GM12875 (cell line): ENCODE data around the gene ZNRF3.
"Not testable (repeated sequence)": the region's sequence is repeated elsewhere in the genome, so short reads cannot be mapped to it uniquely, and the experiment has no call there.

Experiments used
- H3K4me3 ChIP-seq: one replicate; pipeline ENCODE4 v1.5.1; 2011; ENCODE audit warnings: low read depth, low read length, control low read depth
- TF ChIP-seq, protein P1 (sequence below): IDR thresholded peaks from 2 replicates; pipeline ENCODE4 v1.5.1; 2011; ENCODE audit warnings: low read depth, mild to moderate bottlenecking, control low read depth, inconsistent platforms, low read length, moderate library complexity, borderline replicate concordance; ENCODE audit not compliant: insufficient read depth

ZNRF3 gene

DNA sequence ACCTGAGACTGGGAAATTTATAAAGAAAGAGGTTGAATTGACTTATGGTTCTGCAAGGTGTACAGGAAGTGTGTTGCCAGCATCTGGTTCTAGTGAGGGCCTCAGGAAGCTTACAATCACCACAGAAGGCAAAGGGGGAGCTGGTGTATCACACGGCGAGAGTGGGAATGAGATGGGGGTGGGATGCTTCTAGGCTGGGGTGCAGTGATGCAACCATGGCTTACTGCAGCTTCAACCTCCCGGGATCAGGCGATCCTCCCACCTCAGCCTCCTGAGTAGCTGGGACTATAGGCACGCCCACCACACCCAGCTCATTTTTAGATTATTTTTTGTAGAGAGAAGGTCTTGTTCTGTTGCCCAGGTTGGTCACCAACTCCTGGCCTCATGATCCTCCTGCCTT, 117.3 kb downstream of the ZNRF3 start:
- TF ChIP-seq, protein P1, sequence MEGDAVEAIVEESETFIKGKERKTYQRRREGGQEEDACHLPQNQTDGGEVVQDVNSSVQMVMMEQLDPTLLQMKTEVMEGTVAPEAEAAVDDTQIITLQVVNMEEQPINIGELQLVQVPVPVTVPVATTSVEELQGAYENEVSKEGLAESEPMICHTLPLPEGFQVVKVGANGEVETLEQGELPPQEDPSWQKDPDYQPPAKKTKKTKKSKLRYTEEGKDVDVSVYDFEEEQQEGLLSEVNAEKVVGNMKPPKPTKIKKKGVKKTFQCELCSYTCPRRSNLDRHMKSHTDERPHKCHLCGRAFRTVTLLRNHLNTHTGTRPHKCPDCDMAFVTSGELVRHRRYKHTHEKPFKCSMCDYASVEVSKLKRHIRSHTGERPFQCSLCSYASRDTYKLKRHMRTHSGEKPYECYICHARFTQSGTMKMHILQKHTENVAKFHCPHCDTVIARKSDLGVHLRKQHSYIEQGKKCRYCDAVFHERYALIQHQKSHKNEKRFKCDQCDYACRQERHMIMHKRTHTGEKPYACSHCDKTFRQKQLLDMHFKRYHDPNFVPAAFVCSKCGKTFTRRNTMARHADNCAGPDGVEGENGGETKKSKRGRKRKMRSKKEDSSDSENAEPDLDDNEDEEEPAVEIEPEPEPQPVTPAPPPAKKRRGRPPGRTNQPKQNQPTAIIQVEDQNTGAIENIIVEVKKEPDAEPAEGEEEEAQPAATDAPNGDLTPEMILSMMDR, result no peak
- H3K4me3 ChIP-seq, result no peak overlapping the region

DNA sequence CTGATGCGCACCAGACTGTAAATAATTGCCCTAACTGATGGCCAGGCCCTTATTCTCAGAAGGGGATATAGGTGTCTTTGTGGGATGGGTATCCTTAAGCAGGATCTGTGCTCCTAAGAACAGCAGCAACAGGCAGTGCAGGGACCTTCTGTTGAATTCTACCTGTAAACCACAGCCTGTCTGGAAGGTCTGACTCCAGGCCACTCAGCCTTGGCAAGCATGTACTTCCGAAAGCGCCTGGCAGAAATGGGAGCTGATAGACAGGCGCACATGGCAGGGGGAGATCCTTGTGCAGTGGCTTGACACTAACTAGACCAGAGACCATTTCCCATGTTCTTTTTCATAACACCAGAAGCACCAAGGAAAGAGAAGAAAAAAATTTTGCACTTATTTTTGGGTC, 119.2 kb downstream of the ZNRF3 start:
- no peak overlapping the region for H3K4me3 ChIP-seq
- TF ChIP-seq, protein P1, result no peak

DNA sequence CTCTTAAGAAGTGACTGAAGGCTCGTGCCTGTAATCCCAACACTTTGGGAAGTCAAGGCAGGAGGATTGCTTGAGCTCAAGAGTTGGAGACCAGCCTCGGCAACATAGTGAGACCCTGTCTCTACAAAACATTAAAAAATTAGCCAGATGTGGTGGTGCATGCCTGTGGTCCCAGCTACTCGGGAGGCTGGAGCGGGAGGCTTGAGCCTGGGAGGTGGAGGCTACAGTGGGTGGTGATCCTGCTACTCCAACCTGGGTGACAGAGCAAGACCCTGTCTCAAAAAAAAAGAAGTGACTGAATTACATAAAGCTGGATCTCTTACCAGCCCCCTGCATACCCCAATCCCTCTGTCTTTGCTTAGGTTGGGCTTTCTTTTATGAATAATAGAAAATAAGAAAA, 120.2 kb downstream of the ZNRF3 start:
- TF ChIP-seq, protein P1, result no peak
- no peak overlapping the region for H3K4me3 ChIP-seq

DNA sequence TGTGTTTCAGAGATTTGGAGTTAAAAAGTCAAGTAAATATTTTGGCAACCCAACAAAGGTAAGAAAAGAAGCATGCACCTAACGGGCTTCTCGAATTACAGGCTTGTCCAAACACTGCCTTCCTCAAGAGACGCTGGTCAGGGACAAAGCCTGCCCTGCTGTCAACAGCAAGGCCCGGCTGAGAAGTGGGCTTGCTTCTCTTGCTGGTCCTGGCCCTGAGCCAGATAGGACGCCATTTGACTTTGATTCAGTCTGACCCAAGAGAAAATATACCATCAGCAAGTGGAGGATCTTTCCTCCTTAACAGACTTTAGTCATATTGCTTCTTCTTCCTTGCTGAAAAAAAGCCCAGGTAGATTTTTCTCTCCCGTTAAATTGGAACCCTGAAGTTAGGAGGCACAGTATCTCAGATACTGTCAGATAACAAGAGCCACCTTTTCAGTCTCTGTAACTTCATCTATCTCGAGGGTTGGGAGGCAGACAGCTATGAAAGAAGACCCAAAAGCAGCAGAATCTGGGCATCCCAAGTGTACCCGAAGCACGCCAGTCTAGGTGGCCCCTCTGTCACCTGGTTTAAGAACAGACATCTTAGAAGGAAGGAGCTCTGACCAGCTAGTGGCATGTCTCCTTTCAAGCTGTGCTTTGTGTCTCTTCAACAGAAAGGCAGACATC, 120.7 kb downstream of the ZNRF3 start:
- H3K4me3 ChIP-seq, result no peak overlapping the region
- TF ChIP-seq, protein P1, result no peak

DNA sequence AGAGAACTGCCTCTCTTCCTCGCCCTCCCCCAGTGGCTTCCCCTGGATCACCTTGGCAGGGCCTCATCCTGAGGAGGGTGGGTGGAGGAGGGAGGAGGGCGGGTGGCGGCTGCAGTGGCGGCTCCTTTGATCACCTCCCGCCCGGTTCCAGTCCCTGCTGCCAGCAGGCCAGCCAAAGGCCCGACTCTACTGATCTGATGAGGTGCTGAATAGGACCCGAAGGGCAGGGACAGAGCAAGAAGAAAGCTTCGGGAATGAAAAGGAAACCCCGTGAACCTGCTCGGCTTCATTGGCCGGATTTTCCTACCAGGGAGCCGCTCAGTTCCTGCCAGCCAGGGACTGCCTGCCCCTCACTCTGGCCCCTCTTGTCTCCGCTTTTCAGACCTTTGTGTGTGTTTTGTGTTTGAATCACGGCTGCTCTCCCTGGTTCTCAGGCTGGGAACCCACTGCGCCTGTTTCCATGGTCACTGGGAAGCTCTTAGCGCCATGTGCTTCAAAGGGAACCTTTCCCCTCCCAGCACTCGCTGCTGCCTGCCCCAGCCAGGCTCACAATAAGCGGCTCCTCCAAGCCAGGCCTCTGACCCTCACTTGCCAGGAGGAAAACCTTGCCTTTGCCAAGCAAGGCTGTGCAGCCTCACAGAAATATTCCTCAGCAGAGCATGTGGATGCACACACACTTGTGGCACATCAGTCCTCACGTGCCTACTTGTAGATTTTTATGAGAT, 121.4 kb downstream of the ZNRF3 start:
- H3K4me3 ChIP-seq, result no peak overlapping the region
- TF ChIP-seq, protein P1, result no peak

DNA sequence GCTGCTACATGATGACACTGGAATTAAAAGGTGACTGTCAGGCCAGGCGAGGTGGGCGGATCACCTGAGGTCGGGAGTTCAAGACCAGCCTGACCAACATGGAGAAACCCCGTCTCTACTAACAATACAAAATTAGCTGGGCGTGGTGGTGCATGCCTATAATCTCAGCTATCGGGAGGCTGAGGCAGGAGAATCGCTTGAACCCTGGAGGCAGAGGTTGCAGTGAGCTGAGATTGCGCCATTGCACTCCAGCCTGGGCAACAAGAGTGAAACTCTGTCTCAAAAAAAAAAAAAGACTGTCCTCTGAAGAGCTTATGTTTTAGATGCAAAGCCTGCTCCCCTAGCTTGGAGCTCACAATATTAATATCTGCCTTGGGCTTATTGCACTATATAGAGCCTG, 122.4 kb downstream of the ZNRF3 start:
- H3K4me3 ChIP-seq, result not testable (repeated sequence)

DNA sequence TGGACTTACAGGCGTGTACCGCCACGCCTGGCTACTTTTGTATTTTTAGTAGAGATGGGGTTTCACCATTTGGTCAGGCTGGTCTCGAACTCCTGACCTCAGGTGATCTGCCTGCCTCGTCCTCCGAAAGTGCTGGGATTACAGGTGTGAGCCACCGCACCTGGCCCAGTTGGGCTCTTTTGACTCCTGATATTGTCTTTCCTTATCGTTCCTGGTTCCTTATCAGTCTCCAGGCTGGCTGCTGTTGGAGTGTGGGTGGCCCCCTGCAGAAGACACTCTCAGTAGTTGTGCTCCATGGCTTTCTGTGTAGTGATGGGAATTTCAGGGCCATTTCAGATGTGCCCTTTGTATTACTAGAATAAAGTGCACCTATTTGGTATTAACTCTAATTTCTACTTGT, 123.0 kb downstream of the ZNRF3 start:
- no peak overlapping the region for H3K4me3 ChIP-seq
- TF ChIP-seq, protein P1, result no peak

DNA sequence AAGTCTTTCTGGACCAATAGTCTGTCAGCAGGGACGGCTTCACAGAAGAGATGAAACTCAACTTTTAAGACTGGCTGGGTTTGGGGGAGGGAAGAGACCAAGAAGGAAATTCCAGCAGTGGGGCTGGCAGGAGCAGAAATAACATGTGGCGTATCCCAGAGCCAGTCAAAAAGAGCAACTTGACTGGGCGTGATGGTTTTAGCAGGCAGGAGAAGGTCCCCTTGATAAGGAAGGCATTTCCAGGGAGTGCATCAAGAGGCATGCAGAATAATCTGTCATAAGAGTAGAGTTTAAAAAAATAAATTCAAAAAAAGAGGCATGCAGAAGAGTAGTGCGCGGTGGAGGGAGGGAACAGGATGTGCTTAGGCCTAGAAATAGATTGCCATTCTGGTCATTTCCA, 125.8 kb downstream of the ZNRF3 start:
- TF ChIP-seq, protein P1, result no peak
- no peak overlapping the region for H3K4me3 ChIP-seq
